HuH-7 (cell line): ENCODE results near the gene NPAT.

Experiments
- DNase-seq: peaks from one replicate; pipeline ENCODE4 v3.0.0; 2011; ENCODE audit warnings: low spot score

The NPAT gene

DNA sequence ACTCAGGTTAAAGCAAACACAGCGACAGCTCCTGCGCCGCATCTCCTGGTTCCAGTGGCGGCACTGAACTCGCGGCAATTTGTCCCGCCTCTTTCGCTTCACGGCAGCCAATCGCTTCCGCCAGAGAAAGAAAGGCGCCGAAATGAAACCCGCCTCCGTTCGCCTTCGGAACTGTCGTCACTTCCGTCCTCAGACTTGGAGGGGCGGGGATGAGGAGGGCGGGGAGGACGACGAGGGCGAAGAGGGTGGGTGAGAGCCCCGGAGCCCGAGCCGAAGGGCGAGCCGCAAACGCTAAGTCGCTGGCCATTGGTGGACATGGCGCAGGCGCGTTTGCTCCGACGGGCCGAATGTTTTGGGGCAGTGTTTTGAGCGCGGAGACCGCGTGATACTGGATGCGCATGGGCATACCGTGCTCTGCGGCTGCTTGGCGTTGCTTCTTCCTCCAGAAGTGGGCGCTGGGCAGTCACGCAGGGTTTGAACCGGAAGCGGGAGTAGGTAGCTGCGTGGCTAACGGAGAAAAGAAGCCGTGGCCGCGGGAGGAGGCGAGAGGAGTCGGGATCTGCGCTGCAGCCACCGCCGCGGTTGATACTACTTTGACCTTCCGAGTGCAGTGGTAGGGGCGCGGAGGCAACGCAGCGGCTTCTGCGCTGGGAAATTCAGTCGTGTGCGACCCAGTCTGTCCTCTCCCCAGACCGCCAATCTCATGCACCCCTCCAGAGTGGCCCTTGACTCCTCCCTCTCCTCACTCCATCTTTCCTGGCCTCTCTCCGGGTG, at the start of gene NPAT, which contains the start of gene ATM:
Gene NPAT (minus strand): TSS at position 65 of the 774 bp plus-strand sequence. CDS start 102 bp downstream, outside the sequence.
Gene ATM (plus strand): TSS at position 494 of the 774 bp plus-strand sequence. CDS start 4,558 bp downstream, outside the sequence.
- peak; percentile 77 for DNase-seq

DNA sequence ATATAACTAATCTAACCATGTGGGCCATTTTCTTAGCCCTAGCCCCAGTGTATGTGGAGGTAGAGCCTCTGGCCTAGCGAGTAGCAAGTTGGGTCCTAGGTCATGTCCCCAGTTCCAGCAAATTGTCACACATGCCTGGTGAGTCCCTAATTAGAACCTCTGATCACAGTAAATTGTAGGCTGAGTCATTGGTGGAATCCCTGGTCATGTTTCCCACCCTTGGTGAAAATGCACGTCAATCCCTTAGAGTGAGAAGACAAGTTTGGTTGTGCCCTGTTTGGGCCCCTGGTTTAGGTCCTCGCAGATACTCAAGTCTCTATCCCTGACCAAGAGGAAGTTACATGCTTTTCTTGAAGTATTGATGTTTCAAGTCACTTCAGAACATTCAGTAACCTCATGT, 47.1 kb upstream of the NPAT start:
- DNase-seq: no peak

DNA sequence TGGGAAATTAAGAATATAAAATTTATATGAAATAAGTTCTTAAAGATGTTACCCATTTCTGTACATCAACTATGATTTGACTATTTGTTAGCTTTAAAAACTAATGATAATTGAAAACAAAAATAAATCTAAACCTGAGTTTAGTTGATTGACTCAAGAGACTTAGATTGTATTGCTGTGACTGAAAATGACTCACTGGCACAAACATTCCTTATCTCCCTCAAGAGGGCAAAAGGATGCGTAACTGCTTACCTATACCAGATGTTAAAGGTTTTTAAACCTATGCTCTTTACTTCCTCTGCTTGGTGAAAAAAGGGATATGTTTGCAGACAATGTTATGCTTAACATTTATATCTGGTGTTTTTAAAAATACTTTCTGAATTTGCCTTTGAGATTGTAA, 30.7 kb upstream of the NPAT start:
- no peak for DNase-seq

DNA sequence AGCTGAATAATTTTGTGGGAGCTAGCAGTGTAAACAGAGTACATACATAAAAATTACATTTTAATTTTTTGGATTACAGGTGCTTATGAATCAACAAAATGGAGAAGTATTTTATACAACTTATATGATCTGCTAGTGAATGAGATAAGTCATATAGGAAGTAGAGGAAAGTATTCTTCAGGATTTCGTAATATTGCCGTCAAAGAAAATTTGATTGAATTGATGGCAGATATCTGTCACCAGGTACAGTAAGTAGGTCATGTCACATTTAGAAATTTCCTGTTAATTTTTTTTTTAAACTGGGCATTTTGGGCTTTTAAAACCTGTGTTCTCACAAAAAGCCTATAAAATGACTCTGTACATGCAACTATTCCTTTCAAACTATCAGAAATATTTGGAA, 24.4 kb upstream of the NPAT start:
- no peak for DNase-seq

DNA sequence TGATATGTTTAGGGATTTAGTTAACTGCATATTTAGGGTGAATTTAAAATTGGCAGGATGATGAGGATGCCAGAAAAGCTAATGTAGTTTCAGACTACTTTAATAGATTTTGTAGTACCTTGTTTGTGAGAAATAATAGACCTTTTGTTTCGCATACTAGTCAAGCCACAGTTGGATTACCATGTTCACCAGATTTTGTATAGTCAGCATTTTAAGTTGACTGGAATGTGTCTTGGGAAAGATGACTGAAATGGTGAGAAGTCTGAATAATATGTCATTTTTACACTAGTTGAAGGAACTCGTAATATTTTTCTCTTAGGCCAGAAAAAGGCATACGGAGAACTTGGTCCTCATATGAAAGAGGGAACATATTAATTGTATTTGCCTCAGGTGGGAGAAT, 23.9 kb upstream of the NPAT start:
- no peak for DNase-seq

DNA sequence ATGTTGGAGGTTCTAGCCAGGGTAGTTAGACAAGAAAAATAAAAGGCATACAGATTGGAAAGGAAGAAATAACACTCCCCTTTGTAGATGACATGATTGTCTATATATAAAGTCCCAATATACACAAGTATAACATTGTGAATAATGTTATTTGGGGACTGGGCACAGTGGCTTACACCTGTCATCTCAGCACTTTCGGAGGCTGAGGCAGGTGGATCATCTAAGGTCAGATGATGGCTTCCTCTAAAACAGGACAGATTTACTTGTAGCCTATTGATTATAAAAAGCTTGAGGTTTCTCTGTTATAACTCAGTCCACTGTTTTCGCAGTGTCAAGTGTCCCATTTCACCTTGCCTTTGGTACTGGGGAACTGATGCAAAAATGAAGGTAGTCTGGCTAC, 20.0 kb upstream of the NPAT start:
- no peak for DNase-seq

DNA sequence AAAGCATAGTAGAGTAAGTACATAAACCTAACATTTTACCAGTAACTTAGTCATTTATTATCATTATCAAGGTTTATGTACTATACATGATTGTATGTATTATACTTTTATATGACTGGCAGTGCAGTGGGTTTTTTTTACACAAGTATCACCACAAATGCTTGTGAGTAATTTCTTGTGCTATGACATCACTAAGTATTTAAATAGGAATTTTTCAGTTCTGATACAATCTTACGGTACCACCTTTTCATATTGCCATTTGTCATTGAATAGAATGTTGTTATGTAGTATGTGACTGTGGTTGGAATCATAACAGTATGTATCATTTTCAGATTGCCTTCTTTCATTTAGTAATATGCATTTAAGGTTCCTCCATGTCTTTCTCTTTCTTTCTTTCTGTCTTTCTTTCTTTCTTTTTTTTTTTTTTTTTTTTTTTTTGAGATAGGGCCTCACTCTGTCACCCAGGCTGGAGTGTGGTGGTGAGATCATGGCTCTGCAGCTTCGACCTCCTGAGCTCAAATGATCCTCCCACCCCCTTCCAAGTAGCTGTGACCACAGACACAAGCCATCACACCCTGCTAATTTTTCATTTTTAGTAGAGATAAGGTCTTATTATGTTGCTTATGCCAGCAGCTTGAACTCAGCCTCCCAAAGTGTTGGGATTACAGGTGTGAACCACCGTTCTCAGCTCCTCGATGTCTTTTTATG, 19.0 kb upstream of the NPAT start:
- no peak for DNase-seq

DNA sequence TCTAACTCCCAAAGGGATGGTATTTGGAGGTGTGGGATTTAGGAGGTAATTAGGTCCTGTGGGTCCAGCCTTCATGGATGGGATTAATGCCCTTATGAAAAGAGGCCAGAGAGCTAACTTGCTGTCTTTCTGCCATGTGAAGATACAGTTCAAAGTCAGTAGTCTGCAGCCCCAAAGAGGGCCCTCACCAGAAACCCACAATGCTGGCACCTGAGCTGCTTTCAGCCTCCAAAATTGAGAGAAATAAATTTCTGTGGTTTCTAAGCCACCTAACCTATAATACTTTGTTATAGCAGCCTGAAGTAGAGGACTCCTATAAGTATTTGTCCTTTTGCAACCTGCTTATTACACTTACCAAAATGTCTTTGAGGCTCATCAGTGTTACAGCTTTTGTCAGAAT, 16.6 kb upstream of the NPAT start:
- DNase-seq: no peak

DNA sequence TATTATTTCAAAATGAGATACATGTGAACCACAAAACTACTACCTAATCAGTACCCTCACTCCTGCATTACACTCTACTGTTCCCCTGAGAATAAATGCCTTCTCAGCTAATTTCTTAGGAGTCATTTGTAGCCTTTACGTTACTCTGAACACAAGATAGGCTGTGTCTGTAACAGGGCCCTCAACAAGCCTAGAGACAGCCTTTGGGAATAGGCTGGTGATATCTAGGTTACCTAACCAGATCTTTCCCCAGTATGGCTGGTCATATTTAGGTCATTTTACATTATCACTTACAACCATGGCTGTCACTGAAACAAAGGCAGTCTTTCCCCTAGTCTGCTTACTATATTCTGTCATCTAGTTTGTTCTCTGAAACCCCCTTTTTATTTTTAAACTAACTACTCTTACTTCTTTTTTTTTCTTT, 14.6 kb upstream of the NPAT start:
- no peak for DNase-seq

DNA sequence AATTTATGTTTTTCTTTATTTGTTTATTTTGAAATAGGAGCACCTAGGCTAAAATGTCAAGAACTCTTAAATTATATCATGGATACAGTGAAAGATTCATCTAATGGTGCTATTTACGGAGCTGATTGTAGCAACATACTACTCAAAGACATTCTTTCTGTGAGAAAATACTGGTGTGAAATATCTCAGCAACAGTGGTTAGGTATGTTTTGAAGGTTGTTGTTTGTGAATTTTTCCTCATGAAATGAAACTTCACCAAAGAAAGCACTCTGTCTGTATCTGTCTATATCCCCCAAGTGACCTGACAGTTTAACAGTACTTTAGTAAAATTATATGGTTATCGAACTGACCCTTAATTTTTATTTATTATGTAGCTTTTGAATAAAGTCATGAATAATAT, 13.2 kb upstream of the NPAT start:
- DNase-seq: no peak

DNA sequence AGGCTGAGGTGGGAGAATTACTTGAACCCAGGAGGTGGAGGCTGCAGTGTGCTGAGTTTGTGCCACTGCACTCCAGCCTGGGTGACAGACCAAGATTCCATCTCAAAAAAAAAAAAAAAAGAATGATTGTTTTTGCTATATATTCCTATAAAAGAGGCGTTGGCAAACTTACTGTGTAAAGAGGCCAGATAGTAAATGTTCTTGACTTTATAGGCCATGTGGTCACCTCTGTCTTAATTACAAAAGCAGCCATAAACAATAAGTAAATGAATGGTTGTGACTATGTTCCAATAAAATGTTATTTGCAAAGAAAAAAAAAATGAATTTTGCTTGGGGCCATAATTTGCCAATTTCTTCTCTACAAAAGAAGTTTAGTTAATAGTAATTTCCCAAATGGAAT, 12.8 kb upstream of the NPAT start:
- DNase-seq: no peak

DNA sequence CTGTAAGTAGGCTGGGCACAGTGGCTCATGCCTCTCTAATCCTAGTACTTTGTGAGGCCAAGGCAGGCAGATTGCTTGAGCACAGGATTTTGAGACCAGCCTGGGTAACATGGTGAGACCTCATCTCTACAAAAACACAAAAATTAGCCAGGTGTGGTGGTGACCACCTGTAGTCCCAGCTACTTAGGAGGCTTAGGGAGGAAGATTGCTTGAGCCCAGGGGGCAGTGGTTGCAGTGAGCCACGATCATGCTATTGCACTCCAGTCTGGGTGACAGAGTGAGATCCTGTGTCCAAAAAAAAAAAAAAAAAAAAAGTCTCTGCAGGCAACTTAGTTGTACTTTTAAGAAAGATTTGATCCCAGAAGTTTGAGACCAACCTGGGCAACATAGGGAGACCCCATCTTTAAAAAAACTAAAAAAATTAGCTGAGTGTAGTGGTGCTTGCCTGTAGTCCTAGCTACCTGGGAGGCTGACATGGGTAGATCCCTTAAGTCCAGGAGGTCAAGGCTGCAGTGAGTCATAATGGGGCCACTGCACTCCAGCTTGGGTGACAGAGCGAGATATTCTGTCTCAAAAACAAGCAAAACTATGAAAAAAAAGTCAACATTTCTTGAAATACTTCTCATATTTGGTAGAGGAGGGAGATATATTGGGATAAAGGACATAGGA, 11.0 kb upstream of the NPAT start:
- no peak for DNase-seq

DNA sequence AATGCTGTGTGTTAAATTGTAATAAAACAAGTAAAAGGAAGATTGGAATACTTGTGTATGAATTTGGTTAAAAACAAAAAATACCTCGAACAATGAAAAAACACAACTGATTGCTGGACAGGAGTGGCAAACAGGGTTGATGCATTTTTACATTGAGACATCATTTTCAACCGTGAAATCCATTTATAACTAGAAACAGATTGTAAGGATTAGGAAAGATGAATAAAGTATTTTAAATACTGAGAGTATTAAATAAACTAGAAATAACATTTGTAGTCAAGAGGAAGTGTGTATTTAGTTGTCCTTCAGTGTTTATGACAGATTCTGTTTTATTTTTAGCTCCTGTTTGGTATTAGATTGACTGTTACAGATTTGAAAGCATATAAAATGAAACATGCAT, 5.8 kb upstream of the NPAT start:
- DNase-seq: no peak

DNA sequence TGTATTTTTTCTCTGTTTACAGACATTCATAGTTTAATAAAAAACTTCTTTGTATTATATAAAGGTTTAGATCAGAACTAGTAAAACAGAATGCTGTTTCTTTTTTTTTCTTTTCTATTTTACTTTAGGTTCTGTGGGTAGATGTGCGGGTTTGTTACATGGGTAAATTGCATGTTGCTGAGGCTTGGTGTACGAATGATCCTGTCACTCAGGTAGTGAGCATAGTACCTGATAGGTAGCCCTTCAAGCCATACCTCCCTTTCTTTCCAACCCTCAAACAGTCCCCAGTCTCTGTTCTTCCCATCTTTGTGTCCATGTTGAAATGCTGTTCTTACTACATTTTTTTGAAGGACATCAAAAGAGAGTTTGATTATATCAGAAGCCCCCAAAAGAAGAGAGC, 3.6 kb upstream of the NPAT start:
- no peak for DNase-seq

DNA sequence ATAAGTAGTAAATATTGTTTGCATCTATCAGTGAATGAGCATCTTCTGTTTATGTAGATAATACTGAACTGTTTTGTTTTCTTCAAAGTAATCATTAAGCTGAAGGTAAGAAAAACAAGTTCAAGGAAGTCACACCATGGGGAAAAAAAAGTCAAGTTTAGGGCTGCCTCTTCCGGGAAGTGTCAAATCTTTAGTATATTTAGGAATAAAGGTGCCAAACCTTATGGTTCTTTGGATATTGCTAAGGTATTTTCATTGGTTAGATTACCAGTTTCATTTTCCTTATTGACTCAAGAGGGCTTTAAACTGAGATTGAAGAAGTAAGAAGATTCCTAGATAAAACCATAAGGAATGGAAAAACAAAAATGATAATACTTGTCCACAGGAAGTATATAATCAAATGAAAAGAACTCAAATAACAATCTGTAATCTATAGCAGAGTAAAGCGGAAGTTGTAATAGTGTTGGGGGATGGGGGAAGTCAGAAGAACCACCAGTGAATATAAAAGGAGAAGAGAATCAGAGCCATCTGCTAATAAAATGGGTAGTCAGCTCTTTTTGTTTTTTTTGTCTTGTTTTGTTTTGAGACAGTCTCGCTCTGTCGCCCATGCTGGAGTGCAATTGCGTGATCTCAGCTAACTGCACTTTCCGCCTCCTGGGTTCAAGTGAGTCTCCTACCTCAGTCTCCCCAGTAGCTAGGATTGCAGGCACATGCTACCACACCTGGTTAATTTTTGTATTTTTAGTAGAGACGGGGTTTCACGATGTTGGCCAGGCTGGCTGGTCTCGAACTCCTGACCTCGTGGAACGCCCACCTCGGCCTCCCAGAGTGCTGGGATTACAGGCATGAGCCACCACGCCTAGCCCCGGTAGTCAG, 2.7 kb upstream of the NPAT start:
- DNase-seq: no peak

DNA sequence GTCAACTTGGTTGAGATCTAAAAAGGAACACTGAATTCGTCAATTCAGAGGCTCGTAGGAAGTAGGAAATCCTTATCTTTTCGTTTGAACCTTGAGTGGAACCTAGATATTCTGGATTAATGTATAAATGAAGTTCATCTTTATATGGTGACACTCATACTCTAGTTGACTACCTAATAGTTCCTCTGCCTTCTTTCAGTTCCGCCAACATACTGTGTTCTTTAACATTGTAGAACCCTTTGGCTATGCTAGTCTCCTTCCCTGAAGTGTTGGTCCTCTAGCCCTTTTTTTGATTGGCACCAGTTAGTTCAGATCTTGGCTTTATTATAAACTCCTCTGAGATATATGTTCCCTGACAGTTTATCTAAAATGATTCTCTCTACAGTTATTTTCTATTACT, 1.9 kb upstream of the NPAT start:
- no peak for DNase-seq

DNA sequence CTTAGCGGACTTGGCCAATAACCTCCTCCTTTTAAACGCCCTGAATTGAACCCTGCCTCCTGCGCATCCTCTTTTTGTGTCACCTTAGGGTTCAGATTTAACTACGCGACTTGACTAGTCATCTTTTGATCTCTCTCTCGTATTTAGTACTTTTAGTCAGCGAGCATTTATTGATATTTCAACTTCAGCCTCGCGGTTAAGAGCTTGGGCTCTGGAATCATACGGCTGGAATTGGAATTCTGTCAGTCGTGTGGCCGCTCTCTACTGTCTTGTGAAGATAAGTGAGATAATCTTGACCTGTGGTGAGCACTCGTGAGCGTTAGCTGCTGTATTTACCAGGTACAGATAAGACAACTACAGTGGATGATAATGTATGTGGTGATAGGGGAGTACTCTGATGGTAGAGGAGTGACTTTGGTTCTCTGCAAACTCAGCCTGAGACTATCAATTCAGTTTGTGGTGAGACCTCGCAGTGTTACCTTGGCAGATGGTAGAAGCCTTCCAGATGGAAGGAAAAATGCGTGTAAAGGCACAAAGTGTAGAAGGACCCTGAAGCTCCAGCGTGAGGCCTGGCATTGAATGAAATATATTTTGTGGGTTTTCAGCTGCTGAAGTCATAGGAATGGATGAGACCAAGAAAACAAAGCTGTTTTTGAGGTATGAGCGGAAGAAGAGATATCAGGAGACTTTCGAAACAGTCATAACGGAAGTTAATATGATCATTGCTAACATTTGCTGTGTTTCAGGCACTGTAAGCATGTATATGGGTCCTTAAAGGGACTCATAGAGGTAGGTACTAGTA, 1.1 kb upstream of the NPAT start:
- DNase-seq: no peak

DNA sequence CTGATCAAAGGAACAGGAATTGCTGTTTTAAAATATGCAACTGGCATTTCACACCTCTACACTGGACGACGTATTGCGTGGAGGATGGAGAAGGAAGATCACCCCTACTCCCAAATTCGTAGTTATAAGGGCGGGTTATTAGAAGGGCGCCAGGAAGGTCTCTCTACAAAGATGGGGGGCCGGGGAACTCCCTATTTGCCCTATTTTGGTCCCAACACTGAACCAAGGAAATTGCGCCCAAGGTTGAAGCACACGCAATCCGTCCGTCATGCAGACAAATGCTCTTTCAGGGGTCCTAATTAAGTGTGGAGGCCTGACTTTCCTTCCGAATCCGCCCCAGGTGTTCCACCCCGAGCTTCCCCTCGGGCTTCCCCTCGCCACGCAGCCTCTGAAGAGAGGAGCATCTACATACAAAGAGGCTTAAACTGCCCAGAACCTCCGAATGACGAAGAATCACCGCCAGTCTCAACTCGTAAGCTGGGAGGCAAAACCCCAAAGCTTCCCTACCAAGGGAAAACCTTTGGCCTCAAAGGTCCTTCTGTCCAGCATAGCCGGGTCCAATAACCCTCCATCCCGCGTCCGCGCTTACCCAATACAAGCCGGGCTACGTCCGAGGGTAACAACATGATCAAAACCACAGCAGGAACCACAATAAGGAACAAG, 396 bp downstream of the NPAT start:
- no peak for DNase-seq

DNA sequence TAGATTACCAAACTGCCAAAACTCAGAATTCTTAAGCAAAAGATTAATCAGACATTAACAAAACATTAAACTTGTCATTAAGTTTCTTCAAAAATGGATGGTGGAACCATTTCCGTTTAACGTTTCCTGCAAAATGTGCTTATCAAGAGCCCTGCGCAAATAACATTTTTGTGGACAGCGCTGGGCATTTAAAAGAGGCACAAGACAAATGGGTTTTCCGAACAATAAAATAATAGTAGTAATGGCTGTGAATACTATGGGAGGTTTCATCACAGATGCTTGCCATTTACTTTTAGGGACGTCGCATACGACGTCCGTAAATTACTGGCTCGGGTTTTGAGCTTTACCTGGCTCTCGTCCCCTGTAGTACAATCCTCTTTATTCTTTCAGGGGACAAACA, 1.1 kb downstream of the NPAT start:
- DNase-seq: no peak

DNA sequence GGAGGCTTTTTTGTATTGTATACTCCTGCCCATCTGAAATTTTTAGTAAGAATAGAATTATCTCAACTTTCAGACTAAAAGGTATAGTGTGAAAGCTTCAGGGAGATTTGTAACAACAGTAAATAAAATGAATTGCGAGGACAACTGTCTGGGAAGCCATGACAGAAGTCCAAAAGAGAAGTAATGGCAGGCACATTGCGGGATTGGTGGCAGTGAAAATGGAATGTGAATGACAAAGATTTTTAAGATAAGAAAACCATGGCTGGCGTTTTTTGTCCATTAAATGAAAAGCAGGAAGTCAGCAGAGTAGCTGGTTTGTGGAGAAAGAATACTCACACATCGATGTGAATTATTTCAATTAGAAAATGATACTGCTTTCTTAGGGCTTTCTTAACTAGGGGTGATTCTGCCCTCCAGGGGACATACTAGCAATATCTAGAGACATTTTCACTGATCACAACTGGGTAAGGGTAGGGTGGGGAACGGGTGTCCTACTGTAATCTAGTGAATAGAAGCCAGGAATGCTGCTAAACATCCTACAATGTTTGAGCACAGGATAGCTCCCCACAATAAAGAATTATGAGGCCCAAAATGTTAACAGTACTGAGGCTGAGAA, 1.6 kb downstream of the NPAT start:
- no peak for DNase-seq
